Measurements from ENCODE around the gene EPS8.

EPS8 gene

GRCh38 chr12:15599266-15600037 is 189.7 kb downstream of the EPS8 start:
- no peak for TF ChIP-seq CTCF (conservative IDR thresholded peaks at IDR 0.05; ENCODE audit: low read depth, low read length)
- no peak overlapping the region for H3K4me3 ChIP-seq (ENCODE audit: low read length)
- DNase-seq (ENCODE audit: low read depth) = peak; percentile 98

GRCh38 chr12:15597125-15597830 is 191.9 kb downstream of the EPS8 start:
- no peak for DNase-seq (ENCODE audit: low read depth)
- no peak for TF ChIP-seq CTCF (conservative IDR thresholded peaks at IDR 0.05; ENCODE audit: low read depth, low read length)
- no peak overlapping the region for H3K4me3 ChIP-seq (ENCODE audit: low read length)

- TF ChIP-seq CTCF (conservative IDR thresholded peaks at IDR 0.05; ENCODE audit: low read depth, low read length) = no peak
- H3K4me3 ChIP-seq (ENCODE audit: low read length) = no peak overlapping the region
- no peak for DNase-seq (ENCODE audit: low read depth)
Measured at GRCh38 chr12:15596174-15596573, 193.0 kb downstream of the EPS8 start.

GRCh38 chr12:15592934-15593333 is 196.3 kb downstream of the EPS8 start:
- H3K4me3 ChIP-seq (ENCODE audit: low read length) = no peak overlapping the region
- DNase-seq (ENCODE audit: low read depth) = no peak
- TF ChIP-seq CTCF (conservative IDR thresholded peaks at IDR 0.05; ENCODE audit: low read depth, low read length) = no peak

- no peak overlapping the region for H3K4me3 ChIP-seq (ENCODE audit: low read length)
- no peak for TF ChIP-seq CTCF (conservative IDR thresholded peaks at IDR 0.05; ENCODE audit: low read depth, low read length)
- no peak for DNase-seq (ENCODE audit: low read depth)
Measured at GRCh38 chr12:15591811-15592210, 197.4 kb downstream of the EPS8 start.

- peak; percentile 87 for TF ChIP-seq CTCF (conservative IDR thresholded peaks at IDR 0.05; ENCODE audit: low read depth, low read length)
- peak overlapping the region; percentile 41 for H3K4me3 ChIP-seq (ENCODE audit: low read length)
- DNase-seq (ENCODE audit: low read depth) = peak; percentile 76
Measured at GRCh38 chr12:15590180-15590826, 198.9 kb downstream of the EPS8 start.

Measured in retinal pigment epithelial cell (primary cell).